Progenitor cell of endocrine pancreas (in vitro differentiated cells): ENCODE results near the gene TPO. TPM values are rescaled to one million over a fixed set of nuclear protein-coding genes. Genes with fewer than 3 reads are reported as not detected.

Source experiments
- DNase-seq: peaks from one replicate; pipeline ENCODE4 v3.0.0; 2021; ENCODE audit warnings: low spot score; ENCODE audit not compliant: unreplicated experiment
- H3K27ac Mint-ChIP-seq: 2 replicates; pipeline ENCODE4 v1.8.0; 2021; ENCODE audit warnings: mild to moderate bottlenecking, moderate library complexity, mixed read lengths
- H3K27me3 Mint-ChIP-seq: 2 replicates; pipeline ENCODE4 v1.8.0; 2021; ENCODE audit warnings: mixed read lengths
- H3K36me3 Mint-ChIP-seq: 2 replicates; pipeline ENCODE4 v1.8.0; 2022; ENCODE audit warnings: mixed read lengths; ENCODE audit not compliant: insufficient read depth
- H3K4me1 Mint-ChIP-seq: 2 replicates; pipeline ENCODE4 v1.8.0; 2021; ENCODE audit warnings: low read depth, mixed read lengths
- H3K4me3 Mint-ChIP-seq: 2 replicates; pipeline ENCODE4 v1.8.0; 2021; ENCODE audit warnings: low read depth, mild to moderate bottlenecking, moderate library complexity, mixed read lengths
- H3K9me3 Mint-ChIP-seq: 2 replicates; pipeline ENCODE4 v1.8.0; 2021; ENCODE audit warnings: low read depth, mixed read lengths
- total RNA-seq: library from RNA; stranded (reverse); gene quantifications from 2 replicates; pipeline ENCODE4 v1.2.1, GENCODE V29; 2021
- TF ChIP-seq, protein P1 (sequence below): fragments of 200-600 bp; sonication (generic); IDR thresholded peaks from one replicate; pipeline ENCODE4 v1.5.0; 2021; ENCODE audit warnings: antibody characterized with exemption, mild to moderate bottlenecking; ENCODE audit not compliant: unreplicated experiment

Gene TPO
- total RNA-seq, 1 donor from 2014 or later: not detected

DNA sequence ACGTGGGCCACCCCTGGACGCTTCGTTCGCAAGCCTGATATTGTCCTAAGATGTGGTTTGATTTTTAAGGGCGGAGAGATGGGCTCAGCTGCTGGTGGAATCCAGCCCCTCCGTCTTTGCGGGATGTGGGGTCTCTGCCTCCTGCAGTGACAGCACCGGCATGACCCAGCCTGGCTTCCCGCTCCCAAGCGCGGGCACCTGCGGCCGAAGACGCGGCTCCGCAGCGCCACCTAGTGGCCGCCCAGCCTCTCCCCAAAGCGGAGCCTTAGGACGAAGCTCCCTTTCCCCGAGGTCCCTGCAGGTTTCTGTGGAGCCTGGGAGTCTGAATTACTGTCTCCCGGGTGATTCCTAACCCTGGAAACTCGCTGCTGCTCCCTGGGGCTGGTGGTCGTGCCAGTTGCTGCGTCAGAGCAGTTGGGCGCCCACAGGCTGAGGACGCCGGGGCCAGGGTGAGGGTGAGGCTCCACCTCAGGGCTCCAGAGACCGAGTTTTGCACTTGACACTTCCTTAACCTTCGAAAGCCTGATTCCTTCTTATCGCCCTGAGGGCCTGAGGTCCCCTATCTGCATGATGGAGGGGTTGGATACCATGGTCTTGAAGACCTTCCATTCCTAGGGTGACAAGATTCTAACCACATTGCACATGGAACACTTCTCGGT is 137.5 kb downstream of the TPO start:
- Mint-ChIP-seq H3K27me3 (peaks cover 43% of the 10 kb centered on the region), H3K4me3 (peak overlapping the region; percentile 37), H3K9me3 (no peaks in the 10 kb centered on the region)

DNA sequence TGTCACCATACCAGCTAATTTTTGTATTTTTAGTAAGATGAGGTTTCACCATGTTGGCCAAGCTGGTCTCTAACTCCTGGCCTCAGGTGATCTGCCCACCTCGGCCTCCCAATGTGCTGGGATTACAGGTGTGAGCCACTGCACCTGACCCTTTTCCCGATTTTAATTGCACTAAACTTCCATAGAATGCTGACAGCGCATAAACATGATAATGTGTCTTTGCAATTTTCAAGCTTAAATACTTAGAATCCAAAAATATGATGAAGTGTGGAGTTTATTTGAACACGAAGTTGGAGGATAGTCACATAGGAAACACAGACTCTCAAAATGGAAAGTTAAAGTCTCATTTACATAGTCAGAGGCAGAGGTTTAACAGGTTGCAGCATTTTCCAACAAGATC is 138.6 kb downstream of the TPO start:
- Mint-ChIP-seq H3K27ac (no peak overlapping the region), H3K9me3 (no peaks in the 10 kb centered on the region), H3K4me3 (no peak overlapping the region), H3K4me1 (peaks cover 14% of the 10 kb centered on the region), H3K27me3 (peaks cover 33% of the 10 kb centered on the region), H3K36me3 (no peaks in the 10 kb centered on the region)
- DNase-seq: no peak
- TF ChIP-seq, protein P1, sequence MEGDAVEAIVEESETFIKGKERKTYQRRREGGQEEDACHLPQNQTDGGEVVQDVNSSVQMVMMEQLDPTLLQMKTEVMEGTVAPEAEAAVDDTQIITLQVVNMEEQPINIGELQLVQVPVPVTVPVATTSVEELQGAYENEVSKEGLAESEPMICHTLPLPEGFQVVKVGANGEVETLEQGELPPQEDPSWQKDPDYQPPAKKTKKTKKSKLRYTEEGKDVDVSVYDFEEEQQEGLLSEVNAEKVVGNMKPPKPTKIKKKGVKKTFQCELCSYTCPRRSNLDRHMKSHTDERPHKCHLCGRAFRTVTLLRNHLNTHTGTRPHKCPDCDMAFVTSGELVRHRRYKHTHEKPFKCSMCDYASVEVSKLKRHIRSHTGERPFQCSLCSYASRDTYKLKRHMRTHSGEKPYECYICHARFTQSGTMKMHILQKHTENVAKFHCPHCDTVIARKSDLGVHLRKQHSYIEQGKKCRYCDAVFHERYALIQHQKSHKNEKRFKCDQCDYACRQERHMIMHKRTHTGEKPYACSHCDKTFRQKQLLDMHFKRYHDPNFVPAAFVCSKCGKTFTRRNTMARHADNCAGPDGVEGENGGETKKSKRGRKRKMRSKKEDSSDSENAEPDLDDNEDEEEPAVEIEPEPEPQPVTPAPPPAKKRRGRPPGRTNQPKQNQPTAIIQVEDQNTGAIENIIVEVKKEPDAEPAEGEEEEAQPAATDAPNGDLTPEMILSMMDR: no peak

More for the DNA sequence above, 137.5 kb downstream of the TPO start:
- TF ChIP-seq, protein P1: peak; percentile 99
- Mint-ChIP-seq H3K36me3 (no peaks in the 10 kb centered on the region), H3K4me1 (peaks cover 14% of the 10 kb centered on the region), H3K27ac (no peak overlapping the region)
- DNase-seq: peak; percentile 75

DNA sequence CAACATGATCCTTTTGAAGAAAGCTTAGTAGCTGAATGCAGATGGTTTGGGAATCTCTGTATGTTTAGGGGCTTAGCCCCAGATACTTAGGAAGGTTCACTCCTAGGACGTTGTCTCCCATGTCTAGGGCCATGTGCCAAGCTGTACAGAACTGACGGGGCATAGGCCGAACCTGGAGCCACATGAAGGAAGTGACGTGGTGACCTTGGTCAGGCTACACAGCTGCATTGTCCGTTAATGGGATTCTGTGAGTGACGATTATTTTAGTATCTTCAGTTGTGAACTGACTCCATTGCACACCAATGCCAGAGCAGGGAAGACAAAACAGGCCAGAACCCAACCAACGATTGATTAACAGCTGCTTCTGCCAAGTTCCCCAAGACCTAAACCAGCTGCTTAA is 139.3 kb downstream of the TPO start:
- Mint-ChIP-seq H3K27ac (no peak overlapping the region), H3K4me1 (peaks cover 14% of the 10 kb centered on the region), H3K27me3 (peaks cover 27% of the 10 kb centered on the region), H3K4me3 (no peak overlapping the region), H3K36me3 (no peaks in the 10 kb centered on the region), H3K9me3 (no peaks in the 10 kb centered on the region)
- DNase-seq: no peak
- TF ChIP-seq, protein P1: no peak

DNA sequence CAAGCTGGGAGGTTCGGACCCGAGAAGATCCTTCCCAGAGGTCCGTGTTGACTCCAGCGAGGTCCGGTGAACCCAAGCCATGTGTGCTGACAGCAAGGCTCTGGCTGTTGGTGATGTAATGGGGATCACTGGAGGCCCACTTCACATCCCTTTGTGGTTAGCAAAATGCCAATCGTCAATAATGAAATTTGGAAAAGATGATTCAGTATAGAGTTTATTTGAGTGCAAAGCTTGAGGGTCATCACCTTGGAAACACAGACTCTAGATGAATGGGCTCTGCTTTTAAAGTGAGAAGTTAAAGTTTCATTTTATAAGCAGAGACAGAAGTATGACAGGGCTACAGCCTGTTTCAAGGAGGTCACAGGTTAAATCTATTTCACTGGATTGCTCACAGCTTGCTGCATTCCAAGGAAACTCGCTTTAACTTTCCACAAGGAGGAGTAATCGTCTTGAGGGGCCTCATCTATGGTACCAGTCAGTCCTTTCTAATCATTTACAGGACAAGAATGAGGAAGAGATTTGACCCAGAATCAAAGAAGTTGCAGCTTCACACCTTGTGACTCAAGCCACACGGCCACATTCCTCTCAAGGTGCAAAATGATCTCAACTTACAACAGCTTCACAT is 140.5 kb downstream of the TPO start:
- DNase-seq: no peak
- H3K27me3 Mint-ChIP-seq: peaks cover 26% of the 10 kb centered on the region
- TF ChIP-seq, protein P1: no peak
- no peaks in the 10 kb centered on the region for H3K36me3 Mint-ChIP-seq
- no peaks in the 10 kb centered on the region for H3K9me3 Mint-ChIP-seq
- H3K27ac Mint-ChIP-seq: no peak overlapping the region
- no peak overlapping the region for H3K4me3 Mint-ChIP-seq
- H3K4me1 Mint-ChIP-seq: peaks cover 14% of the 10 kb centered on the region

DNA sequence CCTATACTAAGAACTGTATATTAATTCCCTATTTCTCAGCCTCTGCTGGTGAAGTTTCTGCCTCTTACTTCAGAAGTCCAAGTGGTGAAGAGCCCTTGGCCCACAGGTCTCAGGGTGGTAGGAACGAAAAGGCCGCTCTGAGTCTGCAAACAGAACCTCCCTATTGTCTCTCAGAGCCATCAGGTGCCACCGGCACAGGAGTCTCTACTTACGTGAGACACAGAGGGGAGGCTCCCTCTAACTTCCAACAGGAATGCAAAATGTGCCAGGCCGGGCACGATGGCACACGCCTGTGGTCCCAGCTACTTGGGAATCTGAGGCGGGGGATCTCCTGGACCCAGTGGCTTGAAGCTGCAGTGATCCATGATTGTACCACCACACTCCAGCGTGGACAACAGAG is 143.0 kb downstream of the TPO start:
- Mint-ChIP-seq H3K9me3 (no peaks in the 10 kb centered on the region), H3K27ac (no peak overlapping the region), H3K27me3 (peaks cover 40% of the 10 kb centered on the region), H3K4me1 (peaks cover 1% of the 10 kb centered on the region), H3K4me3 (no peak overlapping the region), H3K36me3 (no peaks in the 10 kb centered on the region)
- no peak for DNase-seq
- TF ChIP-seq, protein P1: no peak
